Measurements from ENCODE around the gene GALNTL6.

Gene GALNTL6

DNA sequence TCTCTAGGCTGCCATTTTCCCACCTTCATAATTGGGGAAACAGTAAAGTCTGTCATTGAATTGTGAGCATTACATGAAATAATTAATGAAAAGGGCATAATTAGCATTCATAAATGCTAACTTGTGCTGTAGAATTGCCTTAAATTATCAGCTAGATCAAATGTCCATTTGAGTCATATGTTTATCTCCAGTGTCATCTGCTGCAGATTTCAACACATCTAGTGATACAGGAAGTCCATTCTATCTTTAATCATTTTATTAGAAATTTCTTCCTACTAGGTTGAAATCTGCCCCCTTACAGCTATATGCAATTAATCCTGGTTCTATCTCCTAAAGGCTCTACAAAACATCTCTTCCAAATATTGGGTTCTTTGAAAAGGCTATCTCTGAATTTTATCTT is 1115.1 kb downstream of the GALNTL6 start:
- no peak overlapping the region for H3K27ac ChIP-seq (replicated peaks)
- DNase-seq (ENCODE audit: low read depth in 1 of 2, low spot score in 1 of 2) = no peak
- TF ChIP-seq SPI1 (IDR thresholded peaks at IDR 0.05; ENCODE audit: borderline replicate concordance, low read depth) (no peak), REST (IDR thresholded peaks at IDR 0.05; ENCODE audit: insufficient replicate concordance, low read depth) (no peak), GABPA (IDR thresholded peaks at IDR 0.05; ENCODE audit: low read depth) (no peak), CTCF (IDR thresholded peaks at IDR 0.05; ENCODE audit: insufficient read depth, low read length) (no peak), POLR2AphosphoS5 (IDR thresholded peaks at IDR 0.05; ENCODE audit: low read depth) (no peak)
- H3K4me3 ChIP-seq (replicated peaks; ENCODE audit: insufficient read depth, low read length) = no peak overlapping the region
- peaks cover 6% of the 10 kb centered on the region for H3K27me3 ChIP-seq (ENCODE audit: insufficient read depth, poor library complexity, severe bottlenecking)

- Histone ChIP-seq H3K27me3 (ENCODE audit: insufficient read depth, poor library complexity, severe bottlenecking) (no peaks in the 10 kb centered on the region), H3K27ac (replicated peaks) (no peak overlapping the region), H3K4me3 (replicated peaks; ENCODE audit: insufficient read depth, low read length) (no peak overlapping the region)
- no peak for DNase-seq (ENCODE audit: low read depth in 1 of 2, low spot score in 1 of 2)
- no peak for TF ChIP-seq GABPA (IDR thresholded peaks at IDR 0.05; ENCODE audit: low read depth)
- TF ChIP-seq CTCF (IDR thresholded peaks at IDR 0.05; ENCODE audit: insufficient read depth, low read length) = no peak
- no peak for TF ChIP-seq SPI1 (IDR thresholded peaks at IDR 0.05; ENCODE audit: borderline replicate concordance, low read depth)
- TF ChIP-seq REST (IDR thresholded peaks at IDR 0.05; ENCODE audit: insufficient replicate concordance, low read depth) = no peak
- TF ChIP-seq POLR2AphosphoS5 (IDR thresholded peaks at IDR 0.05; ENCODE audit: low read depth) = no peak
Measured at GRCh38 chr4:172938072-172938829, 1125.0 kb downstream of the GALNTL6 start.

- H3K4me3 ChIP-seq (replicated peaks; ENCODE audit: insufficient read depth, low read length) = no peak overlapping the region
- no peak overlapping the region for H3K27ac ChIP-seq (replicated peaks)
- TF ChIP-seq GABPA (IDR thresholded peaks at IDR 0.05; ENCODE audit: low read depth) = no peak
- TF ChIP-seq CTCF (IDR thresholded peaks at IDR 0.05; ENCODE audit: insufficient read depth, low read length) = no peak
- TF ChIP-seq REST (IDR thresholded peaks at IDR 0.05; ENCODE audit: insufficient replicate concordance, low read depth) = no peak
- no peak for TF ChIP-seq SPI1 (IDR thresholded peaks at IDR 0.05; ENCODE audit: borderline replicate concordance, low read depth)
- TF ChIP-seq POLR2AphosphoS5 (IDR thresholded peaks at IDR 0.05; ENCODE audit: low read depth) = no peak
- DNase-seq (ENCODE audit: low read depth in 1 of 2, low spot score in 1 of 2) = no peak
- H3K27me3 ChIP-seq (ENCODE audit: insufficient read depth, poor library complexity, severe bottlenecking) = no peaks in the 10 kb centered on the region
Measured at GRCh38 chr4:172938870-172939269, 1125.7 kb downstream of the GALNTL6 start.

Measured in HL-60 (cell line).